BE2C (cell line): ENCODE results near the gene KCNK13.

Experiments used
- DNase-seq: peaks from one replicate; pipeline ENCODE4 v3.0.0-alpha.2; 2020
- H3K27me3 ChIP-seq: fragments of 250-450 bp; sonication (Bioruptor Pico); 2 replicates; pipeline ENCODE4 v1.5.1; 2020; ENCODE audit warnings: mild to moderate bottlenecking
- H3K36me3 ChIP-seq: fragments of 250-450 bp; sonication (Bioruptor Pico); 2 replicates; pipeline ENCODE4 v1.5.1; 2020; ENCODE audit warnings: mild to moderate bottlenecking
- H3K4me1 ChIP-seq: fragments of 250-450 bp; sonication (Bioruptor Pico); 2 replicates; pipeline ENCODE4 v1.5.1; 2020
- H3K4me3 ChIP-seq: 2 replicates; pipeline ENCODE4 v1.5.1; 2011; ENCODE audit warnings: low read depth, low read length
- H3K9me3 ChIP-seq: fragments of 250-450 bp; sonication (Bioruptor Pico); 2 replicates; pipeline ENCODE4 v1.5.1; 2020
- TF ChIP-seq, protein P1 (sequence below): IDR thresholded peaks from 2 replicates; pipeline ENCODE4 v1.5.1; 2012; ENCODE audit warnings: mild to moderate bottlenecking, low read depth, low read length

The KCNK13 gene

DNA sequence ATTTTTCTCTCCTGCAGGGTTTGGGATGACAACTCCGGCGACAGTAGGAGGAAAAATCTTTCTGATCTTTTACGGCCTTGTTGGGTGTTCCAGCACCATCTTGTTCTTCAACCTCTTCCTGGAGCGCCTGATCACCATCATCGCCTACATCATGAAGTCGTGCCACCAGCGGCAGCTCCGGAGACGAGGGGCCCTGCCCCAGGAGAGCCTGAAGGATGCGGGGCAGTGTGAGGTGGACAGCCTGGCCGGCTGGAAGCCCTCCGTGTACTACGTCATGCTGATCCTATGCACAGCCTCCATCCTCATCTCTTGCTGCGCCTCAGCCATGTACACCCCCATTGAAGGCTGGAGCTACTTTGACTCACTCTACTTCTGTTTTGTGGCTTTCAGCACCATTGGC lies 122.3 kb downstream of the KCNK13 start:
- Histone ChIP-seq H3K4me1 (peaks cover 8% of the 10 kb centered on the region), H3K4me3 (no peak overlapping the region), H3K36me3 (no peaks in the 10 kb centered on the region), H3K9me3 (no peaks in the 10 kb centered on the region), H3K27me3 (no peaks in the 10 kb centered on the region)
- DNase-seq: no peak
- TF ChIP-seq, protein P1, sequence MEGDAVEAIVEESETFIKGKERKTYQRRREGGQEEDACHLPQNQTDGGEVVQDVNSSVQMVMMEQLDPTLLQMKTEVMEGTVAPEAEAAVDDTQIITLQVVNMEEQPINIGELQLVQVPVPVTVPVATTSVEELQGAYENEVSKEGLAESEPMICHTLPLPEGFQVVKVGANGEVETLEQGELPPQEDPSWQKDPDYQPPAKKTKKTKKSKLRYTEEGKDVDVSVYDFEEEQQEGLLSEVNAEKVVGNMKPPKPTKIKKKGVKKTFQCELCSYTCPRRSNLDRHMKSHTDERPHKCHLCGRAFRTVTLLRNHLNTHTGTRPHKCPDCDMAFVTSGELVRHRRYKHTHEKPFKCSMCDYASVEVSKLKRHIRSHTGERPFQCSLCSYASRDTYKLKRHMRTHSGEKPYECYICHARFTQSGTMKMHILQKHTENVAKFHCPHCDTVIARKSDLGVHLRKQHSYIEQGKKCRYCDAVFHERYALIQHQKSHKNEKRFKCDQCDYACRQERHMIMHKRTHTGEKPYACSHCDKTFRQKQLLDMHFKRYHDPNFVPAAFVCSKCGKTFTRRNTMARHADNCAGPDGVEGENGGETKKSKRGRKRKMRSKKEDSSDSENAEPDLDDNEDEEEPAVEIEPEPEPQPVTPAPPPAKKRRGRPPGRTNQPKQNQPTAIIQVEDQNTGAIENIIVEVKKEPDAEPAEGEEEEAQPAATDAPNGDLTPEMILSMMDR: no peak

DNA sequence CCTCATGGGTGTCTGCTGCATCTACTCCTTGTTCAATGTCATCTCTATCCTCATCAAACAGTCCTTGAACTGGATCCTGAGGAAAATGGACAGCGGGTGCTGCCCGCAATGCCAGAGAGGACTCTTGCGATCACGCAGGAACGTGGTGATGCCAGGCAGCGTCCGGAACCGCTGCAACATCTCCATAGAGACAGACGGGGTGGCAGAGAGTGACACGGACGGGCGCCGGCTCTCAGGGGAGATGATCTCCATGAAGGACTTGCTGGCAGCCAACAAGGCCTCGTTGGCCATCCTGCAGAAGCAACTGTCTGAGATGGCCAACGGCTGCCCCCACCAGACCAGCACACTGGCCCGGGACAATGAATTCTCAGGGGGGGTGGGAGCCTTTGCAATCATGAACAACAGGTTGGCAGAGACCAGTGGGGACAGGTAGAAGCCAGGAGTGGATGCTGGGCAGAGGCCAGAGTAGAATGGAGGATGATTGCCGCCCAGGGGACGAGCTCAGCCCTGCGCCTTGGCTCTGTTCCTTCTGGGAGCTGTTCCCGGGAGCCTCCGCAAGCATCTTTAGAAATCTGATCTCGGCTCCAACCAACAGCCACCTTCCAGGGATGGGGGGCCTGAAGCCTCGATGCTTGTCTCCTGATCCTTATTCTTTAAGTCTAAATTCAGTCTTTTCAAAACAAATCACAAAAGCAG lies 122.9 kb downstream of the KCNK13 start:
- Histone ChIP-seq H3K27me3 (no peaks in the 10 kb centered on the region), H3K4me3 (no peak overlapping the region), H3K36me3 (no peaks in the 10 kb centered on the region), H3K9me3 (no peaks in the 10 kb centered on the region), H3K4me1 (peaks cover 2% of the 10 kb centered on the region)
- TF ChIP-seq, protein P1: no peak
- DNase-seq: no peak

DNA sequence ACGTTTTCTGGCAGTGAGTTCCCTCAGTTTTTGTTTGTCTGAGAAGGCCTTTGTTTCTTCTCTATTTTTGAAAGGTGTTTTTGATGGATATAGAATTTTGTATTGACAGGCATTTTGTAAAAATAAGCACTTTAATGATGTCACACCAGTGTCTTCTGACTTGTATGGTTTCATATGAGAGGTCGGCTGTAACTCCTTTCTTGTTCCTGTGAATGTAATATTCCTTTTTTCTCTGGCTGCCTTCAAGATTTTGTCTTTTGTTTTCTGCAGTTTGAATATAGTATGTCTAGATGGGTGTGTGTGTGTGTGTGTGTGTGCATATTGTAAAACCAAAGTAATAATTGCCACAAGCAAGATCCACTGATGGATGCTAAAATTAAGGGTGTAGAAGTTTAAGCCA lies 126.8 kb downstream of the KCNK13 start:
- no peaks in the 10 kb centered on the region for H3K4me1 ChIP-seq
- TF ChIP-seq, protein P1: no peak
- no peaks in the 10 kb centered on the region for H3K9me3 ChIP-seq
- DNase-seq: no peak
- H3K4me3 ChIP-seq: no peak overlapping the region
- H3K36me3 ChIP-seq: no peaks in the 10 kb centered on the region
- no peaks in the 10 kb centered on the region for H3K27me3 ChIP-seq

DNA sequence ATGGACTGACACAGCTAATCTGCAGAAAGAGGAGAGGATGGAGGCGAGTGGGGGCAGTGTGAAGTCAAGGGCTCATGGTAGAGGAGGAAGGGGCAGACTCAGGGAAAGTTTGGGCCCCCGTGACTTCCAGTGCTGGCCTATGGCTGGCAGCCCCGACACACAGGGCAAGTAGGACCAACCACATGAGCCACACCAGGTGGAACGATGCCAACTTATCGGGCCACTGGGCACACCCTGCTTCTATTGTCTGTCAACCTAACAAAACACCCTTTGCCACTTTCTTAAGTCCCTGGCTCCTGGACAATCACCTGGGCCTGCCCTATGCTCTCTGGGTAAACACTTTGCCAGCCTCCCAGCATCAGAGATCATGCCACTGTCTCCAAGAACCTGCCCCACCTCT lies 129.4 kb downstream of the KCNK13 start:
- Histone ChIP-seq H3K36me3 (no peaks in the 10 kb centered on the region), H3K9me3 (no peaks in the 10 kb centered on the region), H3K4me3 (no peak overlapping the region), H3K27me3 (no peaks in the 10 kb centered on the region), H3K4me1 (no peaks in the 10 kb centered on the region; the same call in 1 of the 2 replicates)
- TF ChIP-seq, protein P1: no peak
- DNase-seq: no peak

DNA sequence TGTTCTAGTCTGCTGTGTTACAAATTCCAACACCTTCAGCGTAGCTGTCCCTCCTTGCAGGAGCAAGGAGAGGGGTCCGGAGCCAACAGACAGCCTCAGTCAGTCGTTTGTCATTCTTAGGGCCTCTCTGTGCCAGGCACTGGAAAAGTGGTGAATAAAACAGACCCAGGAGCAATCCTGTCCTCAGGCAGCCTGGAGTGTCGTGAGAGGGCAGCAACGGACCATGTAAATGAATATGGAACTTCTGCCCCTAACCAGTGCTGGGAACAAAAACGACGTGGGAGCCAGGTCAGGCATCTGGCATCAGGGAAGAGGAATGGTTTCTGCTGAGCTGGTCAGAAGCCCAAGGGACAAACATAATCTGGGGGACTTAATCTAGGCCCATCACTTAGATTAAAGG lies 129.8 kb downstream of the KCNK13 start:
- no peak for DNase-seq
- Histone ChIP-seq H3K36me3 (no peaks in the 10 kb centered on the region), H3K4me1 (no peaks in the 10 kb centered on the region; the same call in 1 of the 2 replicates), H3K9me3 (no peaks in the 10 kb centered on the region), H3K27me3 (no peaks in the 10 kb centered on the region), H3K4me3 (no peak overlapping the region)
- TF ChIP-seq, protein P1: no peak

- Histone ChIP-seq H3K4me1 (no peaks in the 10 kb centered on the region; the same call in 1 of the 2 replicates), H3K27me3 (no peaks in the 10 kb centered on the region), H3K9me3 (no peaks in the 10 kb centered on the region; the same call in 1 of the 2 replicates), H3K36me3 (no peaks in the 10 kb centered on the region), H3K4me3 (no peak overlapping the region)
- DNase-seq: peak; percentile 27
- TF ChIP-seq, protein P1: peak; percentile 62
Measured at GRCh38 chr14:90193925-90194324, 132.1 kb downstream of the KCNK13 start.
